Measurements from ENCODE around the gene CCDC6.

GRCh38 chr10:59878915-59879314, 27.4 kb downstream of the CCDC6 start:
- TF ChIP-seq, protein P1, sequence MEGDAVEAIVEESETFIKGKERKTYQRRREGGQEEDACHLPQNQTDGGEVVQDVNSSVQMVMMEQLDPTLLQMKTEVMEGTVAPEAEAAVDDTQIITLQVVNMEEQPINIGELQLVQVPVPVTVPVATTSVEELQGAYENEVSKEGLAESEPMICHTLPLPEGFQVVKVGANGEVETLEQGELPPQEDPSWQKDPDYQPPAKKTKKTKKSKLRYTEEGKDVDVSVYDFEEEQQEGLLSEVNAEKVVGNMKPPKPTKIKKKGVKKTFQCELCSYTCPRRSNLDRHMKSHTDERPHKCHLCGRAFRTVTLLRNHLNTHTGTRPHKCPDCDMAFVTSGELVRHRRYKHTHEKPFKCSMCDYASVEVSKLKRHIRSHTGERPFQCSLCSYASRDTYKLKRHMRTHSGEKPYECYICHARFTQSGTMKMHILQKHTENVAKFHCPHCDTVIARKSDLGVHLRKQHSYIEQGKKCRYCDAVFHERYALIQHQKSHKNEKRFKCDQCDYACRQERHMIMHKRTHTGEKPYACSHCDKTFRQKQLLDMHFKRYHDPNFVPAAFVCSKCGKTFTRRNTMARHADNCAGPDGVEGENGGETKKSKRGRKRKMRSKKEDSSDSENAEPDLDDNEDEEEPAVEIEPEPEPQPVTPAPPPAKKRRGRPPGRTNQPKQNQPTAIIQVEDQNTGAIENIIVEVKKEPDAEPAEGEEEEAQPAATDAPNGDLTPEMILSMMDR (tag by site-specific recombination; IDR thresholded peaks at IDR 0.05): no peak
- TF ChIP-seq, protein P2, sequence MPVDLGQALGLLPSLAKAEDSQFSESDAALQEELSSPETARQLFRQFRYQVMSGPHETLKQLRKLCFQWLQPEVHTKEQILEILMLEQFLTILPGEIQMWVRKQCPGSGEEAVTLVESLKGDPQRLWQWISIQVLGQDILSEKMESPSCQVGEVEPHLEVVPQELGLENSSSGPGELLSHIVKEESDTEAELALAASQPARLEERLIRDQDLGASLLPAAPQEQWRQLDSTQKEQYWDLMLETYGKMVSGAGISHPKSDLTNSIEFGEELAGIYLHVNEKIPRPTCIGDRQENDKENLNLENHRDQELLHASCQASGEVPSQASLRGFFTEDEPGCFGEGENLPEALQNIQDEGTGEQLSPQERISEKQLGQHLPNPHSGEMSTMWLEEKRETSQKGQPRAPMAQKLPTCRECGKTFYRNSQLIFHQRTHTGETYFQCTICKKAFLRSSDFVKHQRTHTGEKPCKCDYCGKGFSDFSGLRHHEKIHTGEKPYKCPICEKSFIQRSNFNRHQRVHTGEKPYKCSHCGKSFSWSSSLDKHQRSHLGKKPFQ (tag by site-specific recombination; IDR thresholded peaks at IDR 0.05): no peak
- TF ChIP-seq KLF10 (tag by site-specific recombination; IDR thresholded peaks at IDR 0.05) (no peak), ZBTB7A (tag by site-specific recombination; IDR thresholded peaks at IDR 0.05; ENCODE audit: low read depth) (no peak), ZNF777 (tag by site-specific recombination; IDR thresholded peaks at IDR 0.05; ENCODE audit: borderline replicate concordance) (no peak), ZNF354C (tag by site-specific recombination; IDR thresholded peaks at IDR 0.05; ENCODE audit: borderline replicate concordance, low read depth) (no peak), ZBTB44 (tag by site-specific recombination; IDR thresholded peaks at IDR 0.05) (no peak), ZNF629 (tag by site-specific recombination; IDR thresholded peaks at IDR 0.05) (no peak), ZNF239 (tag by site-specific recombination; IDR thresholded peaks at IDR 0.05) (no peak), TCF7L2 (IDR thresholded peaks at IDR 0.05; ENCODE audit: borderline replicate concordance, low read depth, low read length) (no peak)
- TF ChIP-seq, protein P3, sequence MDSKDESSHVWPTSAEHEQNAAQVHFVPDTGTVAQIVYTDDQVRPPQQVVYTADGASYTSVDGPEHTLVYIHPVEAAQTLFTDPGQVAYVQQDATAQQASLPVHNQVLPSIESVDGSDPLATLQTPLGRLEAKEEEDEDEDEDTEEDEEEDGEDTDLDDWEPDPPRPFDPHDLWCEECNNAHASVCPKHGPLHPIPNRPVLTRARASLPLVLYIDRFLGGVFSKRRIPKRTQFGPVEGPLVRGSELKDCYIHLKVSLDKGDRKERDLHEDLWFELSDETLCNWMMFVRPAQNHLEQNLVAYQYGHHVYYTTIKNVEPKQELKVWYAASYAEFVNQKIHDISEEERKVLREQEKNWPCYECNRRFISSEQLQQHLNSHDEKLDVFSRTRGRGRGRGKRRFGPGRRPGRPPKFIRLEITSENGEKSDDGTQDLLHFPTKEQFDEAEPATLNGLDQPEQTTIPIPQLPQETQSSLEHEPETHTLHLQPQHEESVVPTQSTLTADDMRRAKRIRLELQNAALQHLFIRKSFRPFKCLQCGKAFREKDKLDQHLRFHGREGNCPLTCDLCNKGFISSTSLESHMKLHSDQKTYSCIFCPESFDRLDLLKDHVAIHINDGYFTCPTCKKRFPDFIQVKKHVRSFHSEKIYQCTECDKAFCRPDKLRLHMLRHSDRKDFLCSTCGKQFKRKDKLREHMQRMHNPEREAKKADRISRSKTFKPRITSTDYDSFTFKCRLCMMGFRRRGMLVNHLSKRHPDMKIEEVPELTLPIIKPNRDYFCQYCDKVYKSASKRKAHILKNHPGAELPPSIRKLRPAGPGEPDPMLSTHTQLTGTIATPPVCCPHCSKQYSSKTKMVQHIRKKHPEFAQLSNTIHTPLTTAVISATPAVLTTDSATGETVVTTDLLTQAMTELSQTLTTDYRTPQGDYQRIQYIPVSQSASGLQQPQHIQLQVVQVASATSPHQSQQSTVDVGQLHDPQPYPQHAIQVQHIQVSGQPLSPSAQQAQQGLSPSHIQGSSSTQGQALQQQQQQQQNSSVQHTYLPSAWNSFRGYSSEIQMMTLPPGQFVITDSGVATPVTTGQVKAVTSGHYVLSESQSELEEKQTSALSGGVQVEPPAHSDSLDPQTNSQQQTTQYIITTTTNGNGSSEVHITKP (tag by site-specific recombination; IDR thresholded peaks at IDR 0.05): no peak
